IMR-90 (cell line): ENCODE data around the gene PIK3CA. TPM values are rescaled to one million over a fixed set of nuclear protein-coding genes. Genes with fewer than 3 reads are reported as not detected.

ENCODE experiments used
- ATAC-seq: fragments of 200-7000 bp; cut with Tn5 transposase; 2 replicates; pipeline ENCODE4 v1.9.1; 2020; ENCODE audit warnings: low read depth, mild to moderate bottlenecking, moderate library complexity
- BruUV-seq: library from RNA; stranded (reverse); fragments of 400-500 nt; replicated peaks from 2 replicates; lab custom pipeline; 2021; lab: Mats Ljungman, UMichigan
- CTCF ChIA-PET: fragments of 300-600 bp; formaldehyde crosslinking; extraction: SDS; loops from one replicate; lab custom pipeline; 2021; ENCODE audit warnings: antibody characterized with exemption; lab: Yijun Ruan, JAX
- POLR2A ChIA-PET: fragments of 300-600 bp; sonication (Branson Sonifier 250); formaldehyde crosslinking; loops from one replicate; lab custom pipeline; 2022; ENCODE audit warnings: antibody characterized with exemption; ENCODE audit not compliant: unreplicated experiment; lab: Charles Lee
- DNase-seq: peaks from one replicate; pipeline ENCODE4 v3.0.0; 2013
- H2AFZ ChIP-seq: replicated peaks from 2 replicates; pipeline ENCODE3; 2013; ENCODE audit warnings: low read length, mild to moderate bottlenecking; ENCODE audit not compliant: poor library complexity
- H2AK5ac ChIP-seq: 2 replicates; pipeline ENCODE4 v1.6.1; 2013; ENCODE audit warnings: low read depth, low read length, inconsistent platforms
- H2AK9ac ChIP-seq: replicated peaks from 2 replicates; pipeline ENCODE3; 2013; ENCODE audit warnings: mild to moderate bottlenecking, low read depth, low read length, moderate library complexity; ENCODE audit not compliant: poor library complexity
- H2BK120ac ChIP-seq: 2 replicates; pipeline ENCODE4 v1.6.1; 2013; ENCODE audit warnings: low read depth, low read length, inconsistent platforms
- H2BK15ac ChIP-seq: 3 replicates; pipeline ENCODE4 v1.6.1; 2013; ENCODE audit warnings: low read depth, low read length, inconsistent platforms
- H2BK20ac ChIP-seq: 2 replicates; pipeline ENCODE4 v1.6.1; 2013; ENCODE audit warnings: low read depth, mild to moderate bottlenecking, inconsistent platforms, low read length, moderate library complexity
- H2BK5ac ChIP-seq: 2 replicates; pipeline ENCODE4 v1.6.1; 2013; ENCODE audit warnings: mild to moderate bottlenecking, low read depth, low read length, inconsistent platforms; ENCODE audit not compliant: poor library complexity, severe bottlenecking
- H3K14ac ChIP-seq: replicated peaks from 2 replicates; pipeline ENCODE4 v1.6.1; 2013; ENCODE audit warnings: low read depth, low read length, inconsistent platforms
- H3K18ac ChIP-seq: 2 replicates; pipeline ENCODE4 v1.6.1; 2013; ENCODE audit warnings: low read depth, low read length, control low read depth
- H3K23ac ChIP-seq: 2 replicates; pipeline ENCODE4 v1.6.1; 2013; ENCODE audit warnings: low read depth, low read length, inconsistent platforms
- H3K27ac ChIP-seq: 2 replicates; pipeline ENCODE4 v1.5.1; 2013; ENCODE audit warnings: mild to moderate bottlenecking, control low read depth, low read length; ENCODE audit not compliant: insufficient read depth
- H3K27me3 ChIP-seq: 2 replicates; pipeline ENCODE4 v1.6.1; 2013; ENCODE audit warnings: low read length; ENCODE audit not compliant: control insufficient read depth, insufficient read depth
- H3K36me3 ChIP-seq: 2 replicates; pipeline ENCODE4 v1.6.1; 2013; ENCODE audit warnings: low read length, mixed read lengths; ENCODE audit not compliant: control insufficient read depth, insufficient read depth
- H3K4ac ChIP-seq: 2 replicates; pipeline ENCODE4 v1.6.1; 2013; ENCODE audit warnings: low read depth, low read length, inconsistent platforms
- H3K4me1 ChIP-seq: 2 replicates; pipeline ENCODE4 v1.6.1; 2013; ENCODE audit warnings: low read length, mixed read lengths; ENCODE audit not compliant: control insufficient read depth, insufficient read depth
- H3K4me2 ChIP-seq: 2 replicates; pipeline ENCODE4 v1.6.1; 2013; ENCODE audit warnings: low read depth, mild to moderate bottlenecking, control low read depth, low read length, moderate library complexity
- H3K4me3 ChIP-seq: 2 replicates; pipeline ENCODE4 v1.5.1; 2013; ENCODE audit warnings: low read depth, mild to moderate bottlenecking, control low read depth, low read length, moderate library complexity; ENCODE audit not compliant: insufficient read depth
- H3K56ac ChIP-seq: 2 replicates; pipeline ENCODE4 v1.6.1; 2013; ENCODE audit warnings: low read length, inconsistent platforms; ENCODE audit not compliant: insufficient read depth; ENCODE audit errors: extremely low read depth
- H3K79me1 ChIP-seq, 2 experiments: 2 replicates each; pipeline ENCODE4 v1.6.1; 2013; ENCODE audit warnings: low read length in 2 of 2, inconsistent platforms in 1 of 2, low read depth in 1 of 2
- H3K9ac ChIP-seq: 2 replicates; pipeline ENCODE4 v1.6.1; 2013; ENCODE audit warnings: low read depth, low read length, control low read depth
- H3K9me1 ChIP-seq: 2 replicates; pipeline ENCODE4 v1.6.1; 2013; ENCODE audit warnings: low read length, inconsistent platforms; ENCODE audit not compliant: insufficient read depth
- H3K9me3 ChIP-seq: 2 replicates; pipeline ENCODE4 v1.6.1; 2013; ENCODE audit warnings: low read length; ENCODE audit not compliant: control insufficient read depth, insufficient read depth
- H4K20me1 ChIP-seq: 2 replicates; pipeline ENCODE4 v1.6.1; 2013; ENCODE audit warnings: low read length, inconsistent platforms; ENCODE audit not compliant: insufficient read depth
- H4K5ac ChIP-seq: 2 replicates; pipeline ENCODE4 v1.6.1; 2013; ENCODE audit warnings: mild to moderate bottlenecking, low read depth, low read length, control low read depth
- H4K8ac ChIP-seq, 2 experiments: 2 replicates each; pipeline ENCODE4 v1.6.1; 2013; ENCODE audit warnings: low read depth in 2 of 2, low read length in 2 of 2, control low read depth in 1 of 2, inconsistent platforms in 1 of 2
- H4K91ac ChIP-seq: 2 replicates; pipeline ENCODE4 v1.6.1; 2013; ENCODE audit warnings: low read depth, low read length, inconsistent platforms; ENCODE audit not compliant: insufficient read depth
- BHLHE40 ChIP-seq: fragments of 150-350 bp; IDR thresholded peaks from 2 replicates; pipeline ENCODE4 v1.6.1; 2016; ENCODE audit warnings: mild to moderate bottlenecking, low read depth, low read length
- FOS ChIP-seq: fragments of 150-350 bp; IDR thresholded peaks from 2 replicates; pipeline ENCODE4 v1.6.1; 2016; ENCODE audit warnings: low read depth, low read length
- MAFK ChIP-seq: IDR thresholded peaks from 2 replicates; pipeline ENCODE4 v1.6.1; 2012; ENCODE audit warnings: low read depth, low read length, improper control_type of control experiment
- POLR2A ChIP-seq: IDR thresholded peaks from 2 replicates; pipeline ENCODE4 v1.6.1; 2012; ENCODE audit warnings: mild to moderate bottlenecking, low read depth, low read length
- RAD21 ChIP-seq: IDR thresholded peaks from 2 replicates; pipeline ENCODE4 v1.6.1; 2012; ENCODE audit warnings: low read length, improper control_type of control experiment
- RFX5 ChIP-seq: IDR thresholded peaks from 2 replicates; pipeline ENCODE4 v1.8.0; 2012; ENCODE audit warnings: low read depth, mild to moderate bottlenecking, low read length, moderate library complexity
- SMC3 ChIP-seq: fragments of 150-350 bp; IDR thresholded peaks from 2 replicates; pipeline ENCODE4 v1.6.1; 2016; ENCODE audit warnings: low read depth, mild to moderate bottlenecking, antibody characterized with exemption, low read length, moderate library complexity
- USF2 ChIP-seq: fragments of 150-350 bp; IDR thresholded peaks from 2 replicates; pipeline ENCODE4 v1.6.1; 2017; ENCODE audit warnings: mild to moderate bottlenecking, antibody characterized with exemption, low read length, low read depth
- WGBS, 2 experiments: methylation state at CpG; one replicate each; pipeline versions ENCODE4 v1.1.5 to v1.1.7; 2013; ENCODE audit warnings: missing lambda C conversion rate in 2 of 2; ENCODE audit not compliant: insufficient read length in 1 of 2; ENCODE audit errors: extremely low coverage in 2 of 2; 5-methylcytosine and 5-hydroxymethylcytosine counted together
- dilution Hi-C: fragments of 300-500 bp; cut with HindIII; formaldehyde crosslinking; loops from one replicate; pipeline ENCODE4 v1.14.3; 2018; ENCODE audit warnings: low sequenced_read_pairs; ENCODE audit not compliant: unreplicated experiment
- in situ Hi-C: fragments of 300-500 bp; cut with MboI; formaldehyde crosslinking; loops from 3 replicates; pipeline ENCODE4 v1.14.3; 2019; ENCODE audit warnings: low sequenced_read_pairs, inconsistent platforms, mixed read lengths
- intact Hi-C: fragments of 100-400 bp; cut with micrococcal nuclease; formaldehyde crosslinking; loops from 2 replicates; pipeline ENCODE4 v1.10.0; 2022
- polyA plus RNA-seq, 3 experiments: library from polyadenylated mRNA; depleted of rRNA; stranded (reverse); fragments of >200 nt; gene quantifications; 2 replicates each; pipeline ENCODE4 v1.2.3, GENCODE V29; 2012; ENCODE audit warnings: low replicate concordance in 1 of 3
- total RNA-seq: library from RNA; depleted of rRNA; stranded (reverse); fragments of >200 nt; gene quantifications from 2 replicates; pipeline ENCODE4 v1.2.3, GENCODE V29; 2012

The PIK3CA gene
- total and polyA plus RNA-seq, 2 of the 4 experiments (the other 2 are of a cell fraction) = 5.7 to 22.4 TPM

- no peak overlapping the region for H2BK120ac ChIP-seq
- ATAC-seq = no peak
- no peak overlapping the region for H2AFZ ChIP-seq
- H3K4me3 ChIP-seq = no peak overlapping the region
- DNase-seq = no peak
- H2BK15ac ChIP-seq = no peak overlapping the region
- H3K18ac ChIP-seq = no peak overlapping the region
- H2AK9ac ChIP-seq = no peak overlapping the region
- H3K79me1 ChIP-seq = peaks cover 18 to 22% of the 10 kb centered on the region in 2 experiments
- WGBS, 2 experiments = no CpG with 5 or more reads among the region's 1 CpG
- peaks cover 9% of the 10 kb centered on the region; the same call in 1 of the 2 replicates for H4K20me1 ChIP-seq
- no peak overlapping the region for H3K27ac ChIP-seq
- H3K56ac ChIP-seq = no peak overlapping the region
- H2BK20ac ChIP-seq = no peak overlapping the region
- H2AK5ac ChIP-seq = no peak overlapping the region
- no peaks in the 10 kb centered on the region for H3K36me3 ChIP-seq
- H3K9me1 ChIP-seq = peaks cover 3% of the 10 kb centered on the region
- no peak overlapping the region for H4K91ac ChIP-seq
- no peak overlapping the region for H4K8ac ChIP-seq
- no peaks in the 10 kb centered on the region for H3K27me3 ChIP-seq
- no peak overlapping the region for H3K9ac ChIP-seq
- TF ChIP-seq RFX5 (no peak), RAD21 (no peak), FOS (no peak), BHLHE40 (no peak), POLR2A (no peak), USF2 (no peak), MAFK (no peak), SMC3 (no peak)
- no peak overlapping the region for H3K4ac ChIP-seq
- H3K4me2 ChIP-seq = no peak overlapping the region
- no peak overlapping the region for H4K5ac ChIP-seq
- in situ Hi-C loops = no loop called here
- intact Hi-C loops = no loop called here
- no peak overlapping the region for H3K14ac ChIP-seq
- ChIA-PET CTCF (interaction anchor here (1.1 kb wide), 1 partner anchor 10 kb away, joined by 3 read pairs; no protein-coding TSS in a partner anchor), POLR2A (no interaction called here)
- no peak overlapping the region for H3K23ac ChIP-seq
- dilution Hi-C loops = no loop called here
- H3K9me3 ChIP-seq = no peaks in the 10 kb centered on the region
- peaks cover 2% of the 10 kb centered on the region for H3K4me1 ChIP-seq
- no peak overlapping the region for H2BK5ac ChIP-seq
- no TSS peak for BruUV-seq
Measured at GRCh38 chr3:179174898-179175297, 26.7 kb downstream of the PIK3CA start.
